GM12878 (cell line): ENCODE data around the gene TMEM72. TPM values are rescaled to one million over a fixed set of nuclear protein-coding genes. Genes with fewer than 3 reads are reported as not detected.

ENCODE experiments used
- ATAC-seq: fragments of 200-7000 bp; cut with Tn5 transposase; 3 replicates; pipeline ENCODE4 v1.9.1; 2020; ENCODE audit warnings: mild to moderate bottlenecking, moderate library complexity
- BruUV-seq: library from RNA; stranded (reverse); fragments of 400-500 nt; replicated peaks from 2 replicates; lab custom pipeline; 2021; lab: Mats Ljungman, UMichigan
- CTCF ChIA-PET: fragments of 300-600 bp; sonication (Branson Sonifier 250); formaldehyde crosslinking; extraction: SDS; loops from one replicate; lab custom pipeline; 2021; ENCODE audit warnings: inconsistent platforms; lab: Yijun Ruan, JAX
- POLR2A ChIA-PET: fragments of 350-600 bp; formaldehyde crosslinking; extraction: SDS; loops from one replicate; lab custom pipeline; 2021; ENCODE audit warnings: inconsistent platforms; lab: Charles Lee
- RAD21 ChIA-PET: fragments of 300-600 bp; sonication (Branson Sonifier 250); formaldehyde crosslinking; loops from one replicate; lab custom pipeline; 2023; ENCODE audit warnings: antibody characterized with exemption; ENCODE audit not compliant: unreplicated experiment; lab: Charles Lee
- SMC1A ChIA-PET: fragments of 300-600 bp; sonication (Branson Sonifier 250); formaldehyde crosslinking; loops from one replicate; lab custom pipeline; 2023; ENCODE audit not compliant: unreplicated experiment, uncharacterized antibody; lab: Charles Lee
- DNase-seq: peaks from one replicate; pipeline ENCODE4 v3.0.0-alpha.2; 2011; ENCODE audit warnings: low read depth, low spot score
- FAIRE-seq: peaks from 3 replicates; lab custom pipeline; 2011; peaks lifted over from hg19 to GRCh38; lab: Jason Lieb, UNC
- H2AFZ ChIP-seq: 2 replicates; pipeline ENCODE4 v1.6.0; 2011; ENCODE audit warnings: low read depth, low read length, control low read depth; ENCODE audit not compliant: control insufficient read depth
- H3K27ac ChIP-seq: 2 replicates; pipeline ENCODE4 v1.5.1; 2011; ENCODE audit warnings: control low read depth; ENCODE audit not compliant: control insufficient read depth, insufficient read depth
- H3K27me3 ChIP-seq, 2 experiments: replicated peaks in 1 of 2; 2 replicates each; pipeline versions ENCODE4 v1.6.0 to v1.6.1; 2011; ENCODE audit warnings: low read length in 1 of 2; ENCODE audit not compliant: control insufficient read depth in 2 of 2, insufficient read depth in 2 of 2
- H3K36me3 ChIP-seq, 2 experiments: 2 replicates each; pipeline ENCODE4 v1.5.1; 2011; ENCODE audit warnings: low read length in 1 of 2; ENCODE audit not compliant: control insufficient read depth in 2 of 2, insufficient read depth in 2 of 2
- H3K4me1 ChIP-seq: 2 replicates; pipeline ENCODE4 v1.6.1; 2011; ENCODE audit warnings: mild to moderate bottlenecking, low read length, moderate library complexity, mixed read lengths; ENCODE audit not compliant: control insufficient read depth, insufficient read depth
- H3K4me2 ChIP-seq: 2 replicates; pipeline ENCODE4 v1.6.0; 2011; ENCODE audit warnings: control low read depth; ENCODE audit not compliant: control insufficient read depth, insufficient read depth
- H3K4me3 ChIP-seq: fragments of 200-600 bp; sonication (generic); 2 replicates; pipeline ENCODE4 v1.5.1; 2016
- H3K79me2 ChIP-seq: 2 replicates; pipeline ENCODE4 v1.6.0; 2011; ENCODE audit warnings: low read length; ENCODE audit not compliant: control insufficient read depth, insufficient read depth
- H3K9ac ChIP-seq: 2 replicates; pipeline ENCODE4 v1.8.0; 2011; ENCODE audit warnings: low read length, control low read depth, mixed read lengths; ENCODE audit not compliant: control insufficient read depth, insufficient read depth
- H3K9me3 ChIP-seq: replicated peaks from 3 replicates; pipeline ENCODE4 v1.5.1; 2011; ENCODE audit warnings: mild to moderate bottlenecking, low read length; ENCODE audit not compliant: control insufficient read depth, insufficient read depth
- H4K20me1 ChIP-seq: 2 replicates; pipeline ENCODE4 v1.6.0; 2011; ENCODE audit not compliant: control insufficient read depth, insufficient read depth
- FOS ChIP-seq: IDR thresholded peaks from 3 replicates; pipeline ENCODE4 v1.6.1; 2011; ENCODE audit warnings: borderline replicate concordance; ENCODE audit not compliant: insufficient read length; ENCODE audit errors: extremely low read depth
- RAD51 ChIP-seq: fragments of 450-650 bp; IDR thresholded peaks from 2 replicates; pipeline ENCODE4 v1.6.1; 2016; ENCODE audit warnings: moderate library complexity, mild to moderate bottlenecking, inconsistent platforms
- SREBF1 ChIP-seq: IDR thresholded peaks from 2 replicates; pipeline ENCODE4 v1.6.1; 2012; ENCODE audit warnings: mild to moderate bottlenecking, low read length
- WGBS: methylation state at CpG from one replicate; pipeline ENCODE4 v1.1.6; 2016; ENCODE audit warnings: low lambda C conversion rate; ENCODE audit not compliant: insufficient replicate concordance, insufficient coverage; ENCODE audit errors: missing lambda C conversion rate; 5-methylcytosine and 5-hydroxymethylcytosine counted together
- in situ Hi-C: fragments of 300-500 bp; cut with MboI; formaldehyde crosslinking; loops from 9 replicates; pipeline ENCODE4 v1.14.3; 2018; ENCODE audit warnings: mixed read lengths
- intact Hi-C: fragments of 100-400 bp; cut with micrococcal nuclease; formaldehyde crosslinking; loops from one replicate; pipeline ENCODE4 v1.14.2; 2022; ENCODE audit not compliant: unreplicated experiment
- polyA plus RNA-seq, 11 experiments: library from polyadenylated mRNA; depleted of rRNA in 4 of 11; unstranded in 6 of 11; stranded (reverse) in 5 of 11; fragments of >200 nt; fragmentation: Nextera tagmentation in 4 of 11; fragmentation: Illumina TruSeq in 1 of 11; extraction: Ambion mirVana in 4 of 11; extraction: Trizol in 1 of 11; gene quantifications; 1 replicate in 1 of 11; 2 replicates in 10 of 11; pipeline versions ENCODE4 v1.2.1 to v1.2.3, GENCODE V29; 2011 to 2016; ENCODE audit warnings: inconsistent platforms in 2 of 11, missing spikeins in 2 of 11, low read depth in 1 of 11
- total RNA-seq, 4 experiments: library from RNA; depleted of rRNA in 3 of 4; stranded (reverse); fragments of >200 nt in 3 of 4; fragmentation: Illumina TruSeq in 1 of 4; extraction: Trizol in 1 of 4; gene quantifications; 2 replicates each; pipeline versions ENCODE4 v1.2.1 to v1.2.3, GENCODE V29; 2013 to 2021
- TF ChIP-seq, protein P1 (sequence below): IDR thresholded peaks from 2 replicates; pipeline ENCODE4 v1.6.1; 2012; ENCODE audit warnings: low read depth, low read length, improper control_type of control experiment
- TF ChIP-seq, protein P2 (sequence below): IDR thresholded peaks from 2 replicates; pipeline ENCODE4 v1.6.1; 2011; ENCODE audit warnings: mild to moderate bottlenecking, low read depth, low read length, moderate library complexity; ENCODE audit not compliant: insufficient replicate concordance
- TF ChIP-seq, protein P3 (sequence below): fragments of 450-650 bp; IDR thresholded peaks from 2 replicates; pipeline ENCODE4 v1.6.1; 2014; ENCODE audit warnings: mild to moderate bottlenecking

The TMEM72 gene
- total and polyA plus RNA-seq, 10 of the 15 experiments (the other 5 are each of a cell fraction or from before 2014, with no cell fraction given), result 0.12 TPM; not detected in 9

DNA sequence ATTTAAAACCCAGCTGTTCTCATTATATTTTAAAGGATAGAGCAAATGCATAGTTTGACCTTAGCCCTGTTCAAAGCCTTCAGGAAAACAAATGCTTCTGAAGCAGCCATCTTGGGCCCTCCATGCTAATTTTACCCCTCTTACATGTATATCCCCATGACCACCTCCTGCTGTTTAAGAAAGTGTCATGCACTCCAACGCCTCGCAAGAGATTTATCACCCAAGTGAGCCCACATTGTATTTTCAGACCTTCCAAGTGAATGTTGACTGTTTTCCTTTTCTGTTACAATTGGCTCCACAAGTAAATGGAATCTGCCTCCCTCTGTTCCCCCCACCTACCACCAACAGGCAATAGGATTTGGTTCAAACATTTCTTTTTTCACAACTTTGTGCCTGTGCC lies 5.3 kb downstream of the TMEM72 start:
- Histone ChIP-seq H3K79me2 (no peaks in the 10 kb centered on the region), H3K4me3 (no peak overlapping the region), H3K9me3 (no peaks in the 10 kb centered on the region; the same call in 2 of the 3 replicates), H2AFZ (no peak overlapping the region), H3K4me2 (no peak overlapping the region), H3K36me3 (no peaks in the 10 kb centered on the region), H3K27ac (no peak overlapping the region), H3K27me3 (peaks cover 0 to 1% of the 10 kb centered on the region in 2 experiments; a peak in 2 of 4 replicates), H3K4me1 (peaks cover 5% of the 10 kb centered on the region; the same call in 1 of the 2 replicates), H3K9ac (no peak overlapping the region), H4K20me1 (no peaks in the 10 kb centered on the region)
- 63% methylated on average over 2 of the region's 2 CpGs for WGBS
- ChIA-PET RAD21 (no interaction called here), SMC1A (no interaction called here), CTCF (no interaction called here), POLR2A (no interaction called here)
- in situ Hi-C loops, result no loop called here
- no TSS peak for BruUV-seq
- DNase-seq (no peak), FAIRE-seq (no peak), ATAC-seq (no peak)
- TF ChIP-seq FOS, result no peak
- TF ChIP-seq, protein P1, sequence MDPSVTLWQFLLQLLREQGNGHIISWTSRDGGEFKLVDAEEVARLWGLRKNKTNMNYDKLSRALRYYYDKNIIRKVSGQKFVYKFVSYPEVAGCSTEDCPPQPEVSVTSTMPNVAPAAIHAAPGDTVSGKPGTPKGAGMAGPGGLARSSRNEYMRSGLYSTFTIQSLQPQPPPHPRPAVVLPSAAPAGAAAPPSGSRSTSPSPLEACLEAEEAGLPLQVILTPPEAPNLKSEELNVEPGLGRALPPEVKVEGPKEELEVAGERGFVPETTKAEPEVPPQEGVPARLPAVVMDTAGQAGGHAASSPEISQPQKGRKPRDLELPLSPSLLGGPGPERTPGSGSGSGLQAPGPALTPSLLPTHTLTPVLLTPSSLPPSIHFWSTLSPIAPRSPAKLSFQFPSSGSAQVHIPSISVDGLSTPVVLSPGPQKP, result no peak
- no peak for TF ChIP-seq RAD51
- TF ChIP-seq, protein P2, sequence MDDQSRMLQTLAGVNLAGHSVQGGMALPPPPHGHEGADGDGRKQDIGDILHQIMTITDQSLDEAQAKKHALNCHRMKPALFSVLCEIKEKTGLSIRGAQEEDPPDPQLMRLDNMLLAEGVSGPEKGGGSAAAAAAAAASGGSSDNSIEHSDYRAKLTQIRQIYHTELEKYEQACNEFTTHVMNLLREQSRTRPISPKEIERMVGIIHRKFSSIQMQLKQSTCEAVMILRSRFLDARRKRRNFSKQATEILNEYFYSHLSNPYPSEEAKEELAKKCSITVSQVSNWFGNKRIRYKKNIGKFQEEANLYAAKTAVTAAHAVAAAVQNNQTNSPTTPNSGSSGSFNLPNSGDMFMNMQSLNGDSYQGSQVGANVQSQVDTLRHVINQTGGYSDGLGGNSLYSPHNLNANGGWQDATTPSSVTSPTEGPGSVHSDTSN, result no peak
- TF ChIP-seq SREBF1, result no peak
- TF ChIP-seq, protein P3, sequence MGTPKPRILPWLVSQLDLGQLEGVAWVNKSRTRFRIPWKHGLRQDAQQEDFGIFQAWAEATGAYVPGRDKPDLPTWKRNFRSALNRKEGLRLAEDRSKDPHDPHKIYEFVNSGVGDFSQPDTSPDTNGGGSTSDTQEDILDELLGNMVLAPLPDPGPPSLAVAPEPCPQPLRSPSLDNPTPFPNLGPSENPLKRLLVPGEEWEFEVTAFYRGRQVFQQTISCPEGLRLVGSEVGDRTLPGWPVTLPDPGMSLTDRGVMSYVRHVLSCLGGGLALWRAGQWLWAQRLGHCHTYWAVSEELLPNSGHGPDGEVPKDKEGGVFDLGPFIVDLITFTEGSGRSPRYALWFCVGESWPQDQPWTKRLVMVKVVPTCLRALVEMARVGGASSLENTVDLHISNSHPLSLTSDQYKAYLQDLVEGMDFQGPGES, result no peak
- intact Hi-C loops, result no loop called here
